ENCODE results near the gene RADIL. TPM values are rescaled to one million over a fixed set of nuclear protein-coding genes. Genes with fewer than 3 reads are reported as not detected.
A peak's percentile ranks its signal among the peaks of the same experiment; 100 is the strongest.

RADIL gene
- total and polyA plus RNA-seq, 2 of the 13 experiments (the other 11 are each of a cell fraction or from before 2014, with no cell fraction given), result 0.05 to 0.09 TPM

GRCh38 chr7:4849390-4849789 is 34.1 kb downstream of the RADIL start (continued):
- TF ChIP-seq, protein P1, sequence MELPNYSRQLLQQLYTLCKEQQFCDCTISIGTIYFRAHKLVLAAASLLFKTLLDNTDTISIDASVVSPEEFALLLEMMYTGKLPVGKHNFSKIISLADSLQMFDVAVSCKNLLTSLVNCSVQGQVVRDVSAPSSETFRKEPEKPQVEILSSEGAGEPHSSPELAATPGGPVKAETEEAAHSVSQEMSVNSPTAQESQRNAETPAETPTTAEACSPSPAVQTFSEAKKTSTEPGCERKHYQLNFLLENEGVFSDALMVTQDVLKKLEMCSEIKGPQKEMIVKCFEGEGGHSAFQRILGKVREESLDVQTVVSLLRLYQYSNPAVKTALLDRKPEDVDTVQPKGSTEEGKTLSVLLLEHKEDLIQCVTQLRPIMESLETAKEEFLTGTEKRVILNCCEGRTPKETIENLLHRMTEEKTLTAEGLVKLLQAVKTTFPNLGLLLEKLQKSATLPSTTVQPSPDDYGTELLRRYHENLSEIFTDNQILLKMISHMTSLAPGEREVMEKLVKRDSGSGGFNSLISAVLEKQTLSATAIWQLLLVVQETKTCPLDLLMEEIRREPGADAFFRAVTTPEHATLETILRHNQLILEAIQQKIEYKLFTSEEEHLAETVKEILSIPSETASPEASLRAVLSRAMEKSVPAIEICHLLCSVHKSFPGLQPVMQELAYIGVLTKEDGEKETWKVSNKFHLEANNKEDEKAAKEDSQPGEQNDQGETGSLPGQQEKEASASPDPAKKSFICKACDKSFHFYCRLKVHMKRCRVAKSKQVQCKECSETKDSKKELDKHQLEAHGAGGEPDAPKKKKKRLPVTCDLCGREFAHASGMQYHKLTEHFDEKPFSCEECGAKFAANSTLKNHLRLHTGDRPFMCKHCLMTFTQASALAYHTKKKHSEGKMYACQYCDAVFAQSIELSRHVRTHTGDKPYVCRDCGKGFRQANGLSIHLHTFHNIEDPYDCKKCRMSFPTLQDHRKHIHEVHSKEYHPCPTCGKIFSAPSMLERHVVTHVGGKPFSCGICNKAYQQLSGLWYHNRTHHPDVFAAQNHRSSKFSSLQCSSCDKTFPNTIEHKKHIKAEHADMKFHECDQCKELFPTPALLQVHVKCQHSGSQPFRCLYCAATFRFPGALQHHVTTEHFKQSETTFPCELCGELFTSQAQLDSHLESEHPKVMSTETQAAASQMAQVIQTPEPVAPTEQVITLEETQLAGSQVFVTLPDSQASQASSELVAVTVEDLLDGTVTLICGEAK (IDR thresholded peaks at IDR 0.05), result no peak
- TF ChIP-seq, protein P1 (CRISPR knock-in tag; IDR thresholded peaks at IDR 0.05), result no peak
- TF ChIP-seq HOXD1 (CRISPR knock-in tag; IDR thresholded peaks at IDR 0.05) (no peak), KDM4B (CRISPR knock-in tag; IDR thresholded peaks at IDR 0.05) (no peak), RFX5 (IDR thresholded peaks at IDR 0.05; ENCODE audit: low read depth, low read length) (no peak), CTCF (CRISPR knock-in tag; IDR thresholded peaks at IDR 0.05) (peak; percentile 76), GFI1 (CRISPR knock-in tag; IDR thresholded peaks at IDR 0.05; ENCODE audit: borderline replicate concordance) (no peak), SMC3 (IDR thresholded peaks at IDR 0.05; ENCODE audit: low read length) (peak; percentile 54; the same call in 1 of the 2 replicates), RBM22 (optimal IDR thresholded peaks at IDR 0.05; ENCODE audit: low read length) (no peak), RAD21 (CRISPR knock-in tag; IDR thresholded peaks at IDR 0.05) (0 out of 2 replicates have a peak, but pooled peaks have one; percentile 17), ZNF746 (CRISPR knock-in tag; IDR thresholded peaks at IDR 0.05) (no peak)
